Umbilical cord (tissue), 2 donors: Measurements from ENCODE around the gene CSK. TPM values are rescaled to one million over a fixed set of nuclear protein-coding genes. Genes with fewer than 3 reads are reported as not detected.
A peak's percentile ranks its signal among the peaks of the same experiment; 100 is the strongest.

Experiments
- DNase-seq: peaks from one replicate; pipeline ENCODE4 v3.0.0-alpha.2; 2015; ENCODE audit warnings: low spot score
- total RNA-seq: library from RNA; depleted of rRNA; stranded (reverse); fragments of >200 nt; gene quantifications from one replicate; pipeline ENCODE4 v1.2.3, GENCODE V29; 2014; ENCODE audit warnings: low replicate concordance; ENCODE audit not compliant: insufficient read depth

CSK gene
- total RNA-seq, 1 donor from 2014 or later = 10.1 TPM

DNA sequence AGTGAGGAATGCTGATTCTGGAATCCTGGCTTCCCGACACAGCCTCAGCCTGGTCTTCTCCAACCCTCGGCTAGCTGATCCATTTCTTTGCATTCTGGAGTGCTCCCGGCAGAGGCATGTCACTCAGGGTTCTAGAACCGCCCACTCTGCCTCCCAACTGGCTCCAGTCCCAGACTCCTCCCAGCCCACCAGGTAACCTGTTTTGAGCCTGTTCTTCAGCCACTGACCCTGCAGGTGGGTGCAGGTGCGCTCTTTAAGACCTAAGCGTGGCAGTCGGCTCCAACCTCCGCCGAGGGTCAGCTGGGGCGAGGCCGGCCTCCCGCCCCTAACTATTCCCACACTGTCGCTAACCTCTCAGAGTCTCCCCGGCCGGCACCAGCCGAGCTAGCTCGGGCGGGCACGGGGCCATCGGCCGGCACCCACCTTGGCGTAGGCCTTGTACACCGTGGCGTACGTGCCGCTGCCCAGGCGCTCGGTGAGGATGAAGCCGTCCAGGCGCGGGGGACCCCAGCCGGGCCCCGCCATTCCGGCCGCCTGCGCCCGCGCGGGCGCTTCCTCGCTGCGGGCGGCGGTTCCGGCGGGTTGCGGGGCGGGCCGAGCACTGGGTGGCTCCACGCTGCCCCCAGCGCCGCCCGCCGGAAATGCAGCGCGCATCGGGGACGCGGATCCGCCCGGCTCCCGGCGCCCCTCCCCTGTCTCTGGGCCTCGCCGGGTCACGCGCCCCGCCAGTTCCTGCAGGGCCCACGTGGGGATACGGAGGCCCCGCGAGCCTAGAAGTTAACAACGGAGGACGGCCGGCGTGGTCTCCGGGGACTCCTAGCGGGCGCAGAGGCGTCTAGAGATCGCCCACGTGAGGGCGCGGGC lies 60.9 kb downstream of the CSK start, which contains the start of gene ULK3:
TSS of gene ULK3 (minus strand) at position 576 of the 864 bp plus-strand sequence. CDS start at position 525, 51 bp downstream.
- peak; percentile 91 for DNase-seq

DNA sequence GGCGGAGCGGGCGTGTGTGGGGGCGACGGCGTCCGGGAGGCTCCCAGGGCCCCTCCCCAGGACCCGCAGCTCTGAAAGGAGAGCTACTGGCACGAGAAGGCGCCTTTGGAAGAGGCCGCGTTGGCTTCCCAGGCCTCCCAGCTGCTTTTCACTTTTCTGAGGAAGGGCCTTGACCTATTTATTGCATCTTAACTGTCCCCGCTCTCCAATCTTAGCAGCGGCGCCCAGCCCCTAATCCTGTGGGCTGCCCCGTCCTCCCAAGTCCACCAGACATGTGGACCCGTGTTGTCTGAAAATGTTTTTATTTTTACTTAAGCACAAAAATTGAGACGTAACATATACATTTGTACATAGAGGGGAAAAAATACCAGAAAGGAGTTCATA lies 61.6 kb downstream of the CSK start:
- DNase-seq = no peak

DNA sequence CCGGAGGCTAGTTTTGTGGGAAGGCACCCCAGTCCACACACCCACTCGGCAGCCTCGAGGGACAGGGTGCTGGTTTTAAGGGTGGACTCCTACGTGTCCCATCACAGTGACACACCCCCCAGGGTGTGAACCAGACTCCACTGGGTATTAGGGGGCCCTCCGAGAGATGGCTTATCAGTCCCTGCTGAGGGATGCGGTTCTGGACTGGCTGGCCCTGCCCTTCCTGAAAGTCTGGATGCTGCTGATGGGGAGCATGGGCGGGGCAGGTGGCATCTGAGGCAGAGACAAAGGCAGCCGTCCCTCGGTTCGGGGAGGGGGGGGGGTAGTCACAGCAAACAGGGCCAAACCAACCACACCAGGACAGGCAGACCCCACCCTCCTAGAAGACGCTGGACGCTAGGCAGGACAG lies 62.0 kb downstream of the CSK start:
- DNase-seq = peak; percentile 29

DNA sequence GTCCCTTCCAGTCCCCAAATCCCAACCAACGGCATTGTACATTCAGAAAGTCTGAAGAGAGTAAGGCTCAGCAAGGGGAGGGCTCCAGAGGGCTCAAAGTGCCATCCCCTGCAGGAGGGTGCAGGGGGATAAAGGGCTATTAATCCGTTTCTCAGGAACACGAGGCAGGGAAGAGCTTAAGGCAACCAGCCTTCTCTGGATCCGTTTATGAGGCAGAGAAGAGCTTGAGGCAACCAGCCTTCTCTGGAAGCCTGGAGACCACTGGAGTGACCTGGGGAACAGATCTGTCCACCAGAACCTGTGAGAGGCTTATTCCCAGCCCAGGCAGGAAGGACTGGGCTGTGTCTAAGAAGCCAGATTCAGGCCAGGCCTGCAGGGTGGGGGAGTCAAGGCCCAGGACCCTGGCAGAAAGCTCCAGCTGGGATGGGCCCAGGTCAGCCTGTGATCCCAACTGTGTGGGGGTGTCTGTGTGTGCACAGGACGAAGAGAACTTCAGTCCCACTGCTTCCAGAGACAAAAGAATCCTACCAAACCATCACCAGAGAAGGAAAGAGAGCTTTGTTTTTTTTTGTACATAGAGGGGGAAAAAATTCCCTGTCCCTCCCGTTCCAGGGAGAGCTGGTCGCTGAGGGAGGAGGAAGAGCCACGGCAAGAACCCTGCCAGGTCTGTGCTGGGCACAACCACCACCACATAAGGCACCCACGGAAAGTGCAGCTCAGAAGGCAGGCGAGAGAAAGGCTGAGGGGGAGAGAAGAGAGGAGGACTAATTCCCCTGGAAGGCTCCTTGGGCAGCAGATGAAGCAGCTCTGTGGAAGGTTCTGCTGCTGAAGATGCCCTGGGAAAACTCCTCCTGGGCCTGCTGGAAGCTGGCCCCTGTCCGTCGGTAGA lies 62.7 kb downstream of the CSK start:
- no peak for DNase-seq

DNA sequence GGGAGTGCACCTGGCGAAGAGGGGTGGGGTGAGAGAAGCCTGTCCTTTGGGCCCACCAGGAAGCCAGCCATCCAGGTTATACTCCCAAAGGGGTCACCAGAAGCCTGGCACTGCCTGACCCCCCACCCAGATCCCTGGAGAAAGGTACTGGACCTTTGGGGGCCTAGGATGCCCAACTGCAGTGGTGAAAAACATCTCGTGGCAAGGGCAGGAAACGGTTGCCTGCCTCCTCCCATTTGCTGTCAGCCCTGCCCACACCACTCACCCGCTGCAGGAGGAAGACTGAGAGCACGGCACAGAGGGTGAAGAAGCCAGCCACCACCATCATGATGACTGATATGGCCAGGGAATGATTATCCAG lies 63.3 kb downstream of the CSK start:
- DNase-seq = no peak

DNA sequence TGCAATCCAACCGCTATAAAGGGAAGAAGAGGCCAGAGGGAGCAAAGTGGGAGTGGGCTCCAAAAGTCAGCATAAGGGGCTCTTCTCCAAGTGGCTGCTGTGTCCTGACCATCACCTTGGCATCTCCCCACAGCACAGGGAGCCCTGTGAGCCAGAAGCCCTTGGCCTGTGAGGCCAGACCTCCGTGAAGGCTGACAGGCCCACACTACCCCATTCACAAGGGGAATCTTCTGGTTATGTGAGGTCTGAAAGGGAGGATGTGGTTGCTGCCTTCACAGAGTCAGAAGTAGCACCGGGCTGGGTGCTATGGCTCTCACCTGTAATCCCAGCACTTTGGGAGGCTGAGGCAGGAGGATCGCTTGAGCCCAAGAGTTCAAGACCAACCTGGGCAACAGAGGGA lies 63.7 kb downstream of the CSK start:
- no peak for DNase-seq

DNA sequence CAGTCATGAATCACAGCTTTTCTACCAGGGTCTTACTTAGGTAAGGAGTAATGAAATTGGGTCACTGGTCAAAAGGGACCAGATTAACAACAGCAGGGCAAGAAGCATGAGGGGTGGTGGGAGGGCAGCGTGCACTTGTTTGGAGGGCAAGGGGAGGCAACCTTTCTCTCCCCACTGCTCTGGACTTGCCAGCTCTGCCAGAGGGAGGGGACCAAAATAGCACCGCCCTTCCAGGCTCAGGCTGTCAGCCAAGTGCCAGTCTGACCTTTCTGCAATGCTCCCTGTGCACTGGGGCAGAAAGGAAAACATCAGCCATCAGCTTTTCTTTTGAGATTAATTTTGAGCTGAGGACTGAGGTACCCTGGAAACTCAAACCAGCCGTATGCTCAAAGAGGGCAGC lies 65.6 kb downstream of the CSK start:
- DNase-seq = no peak

DNA sequence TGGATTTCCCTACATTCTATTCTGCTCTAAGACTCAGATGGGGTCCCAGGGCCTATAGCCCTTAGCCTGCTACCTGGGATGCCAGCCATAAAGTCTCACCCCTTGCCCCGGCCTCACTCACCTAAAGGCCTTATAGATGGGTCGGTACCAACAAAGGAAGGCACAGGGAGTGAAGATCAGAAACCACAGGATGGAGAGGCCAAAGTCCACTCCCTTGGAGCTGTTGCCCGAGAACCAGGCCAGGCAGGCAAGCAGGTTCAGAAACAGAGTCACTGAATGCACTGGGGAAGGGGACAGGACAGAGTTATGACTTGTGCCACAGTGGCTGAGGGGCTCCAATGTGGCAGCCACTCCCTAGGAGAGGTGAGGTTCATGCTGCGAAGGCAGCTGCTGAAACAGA lies 68.5 kb downstream of the CSK start:
- no peak for DNase-seq

DNA sequence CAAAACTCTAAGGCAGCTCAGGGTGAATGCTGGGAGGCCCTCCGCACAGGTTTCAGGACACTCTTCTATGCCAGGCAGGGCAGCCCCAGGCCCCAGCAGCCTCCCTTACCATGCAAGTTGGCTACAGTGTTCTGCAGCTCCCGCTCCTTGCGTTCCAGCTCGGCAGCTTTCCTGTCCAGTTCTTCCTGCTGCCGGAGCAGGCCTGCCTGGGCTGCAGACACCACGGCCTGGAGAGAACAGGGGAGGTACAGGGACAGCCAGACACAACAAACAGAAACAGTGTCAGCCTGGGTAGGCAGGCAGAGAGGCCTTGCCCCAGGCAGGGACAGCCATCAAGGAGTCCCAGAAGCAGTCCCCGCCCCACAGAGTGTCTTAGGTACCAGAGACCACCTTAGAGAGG lies 70.1 kb downstream of the CSK start:
- DNase-seq = no peak

Other genes starting within 250 kb of the CSK start
- 12.5 TPM for gene ARID3B, start 240.9 kb upstream of the CSK start, total RNA-seq
- 55.1 TPM for gene CLK3, start 166.2 kb upstream of the CSK start, total RNA-seq
- gene EDC3, start 86.1 kb upstream of the CSK start, total RNA-seq = 22.1 TPM
- 3.6 TPM for gene CYP1A1, start 56.6 kb upstream of the CSK start, total RNA-seq
- gene CYP1A2, start 33.2 kb upstream of the CSK start, total RNA-seq = 0.96 TPM
- 1.2 TPM for gene LMAN1L, start 30.8 kb downstream of the CSK start, total RNA-seq
- 0.72 TPM for gene CPLX3, start 44.5 kb downstream of the CSK start, total RNA-seq
- 6.5 TPM for gene ULK3, start 61.1 kb downstream of the CSK start, total RNA-seq
- gene SCAMP2, start 91.3 kb downstream of the CSK start, total RNA-seq = 19.0 TPM
- gene MPI, start 108.0 kb downstream of the CSK start, total RNA-seq = 25.0 TPM
- gene FAM219B, start 124.8 kb downstream of the CSK start, total RNA-seq = 33.9 TPM
- gene COX5A, start 156.0 kb downstream of the CSK start, total RNA-seq = 19.7 TPM
- 19.7 TPM for gene RPP25, start 174.7 kb downstream of the CSK start, total RNA-seq
- gene SCAMP5, start 213.5 kb downstream of the CSK start, total RNA-seq = 1.2 TPM
- 5.5 TPM for gene PPCDC, start 241.5 kb downstream of the CSK start, total RNA-seq